ENCODE data around the gene FCN2.

DNA sequence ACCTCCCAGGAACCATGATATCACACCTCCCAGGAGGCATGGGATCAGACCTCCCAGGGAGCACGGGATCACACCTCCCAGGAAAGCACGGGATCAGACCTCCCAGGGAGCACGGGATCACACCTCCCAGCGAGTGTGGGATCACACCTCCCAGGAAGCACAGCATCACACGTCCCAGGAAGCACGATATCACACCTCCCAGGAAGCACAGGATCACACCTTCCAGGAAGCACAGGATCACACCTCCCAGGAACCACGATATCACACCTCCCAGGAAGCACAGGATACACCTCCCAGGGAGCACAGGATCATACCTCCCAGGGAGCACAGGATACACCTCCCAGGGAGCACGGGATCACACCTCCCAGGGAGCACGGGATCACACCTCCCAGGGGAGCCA is 30.0 kb upstream of the FCN2 start:
- TF ChIP-seq, protein P1, sequence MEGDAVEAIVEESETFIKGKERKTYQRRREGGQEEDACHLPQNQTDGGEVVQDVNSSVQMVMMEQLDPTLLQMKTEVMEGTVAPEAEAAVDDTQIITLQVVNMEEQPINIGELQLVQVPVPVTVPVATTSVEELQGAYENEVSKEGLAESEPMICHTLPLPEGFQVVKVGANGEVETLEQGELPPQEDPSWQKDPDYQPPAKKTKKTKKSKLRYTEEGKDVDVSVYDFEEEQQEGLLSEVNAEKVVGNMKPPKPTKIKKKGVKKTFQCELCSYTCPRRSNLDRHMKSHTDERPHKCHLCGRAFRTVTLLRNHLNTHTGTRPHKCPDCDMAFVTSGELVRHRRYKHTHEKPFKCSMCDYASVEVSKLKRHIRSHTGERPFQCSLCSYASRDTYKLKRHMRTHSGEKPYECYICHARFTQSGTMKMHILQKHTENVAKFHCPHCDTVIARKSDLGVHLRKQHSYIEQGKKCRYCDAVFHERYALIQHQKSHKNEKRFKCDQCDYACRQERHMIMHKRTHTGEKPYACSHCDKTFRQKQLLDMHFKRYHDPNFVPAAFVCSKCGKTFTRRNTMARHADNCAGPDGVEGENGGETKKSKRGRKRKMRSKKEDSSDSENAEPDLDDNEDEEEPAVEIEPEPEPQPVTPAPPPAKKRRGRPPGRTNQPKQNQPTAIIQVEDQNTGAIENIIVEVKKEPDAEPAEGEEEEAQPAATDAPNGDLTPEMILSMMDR (IDR thresholded peaks at IDR 0.05; ENCODE audit: poor library complexity) = no peak
- TF ChIP-seq EZH2 (IDR thresholded peaks at IDR 0.05; ENCODE audit: borderline replicate concordance) (no peak), EZH2phosphoT487 (IDR thresholded peaks at IDR 0.05; ENCODE audit: low read depth, severe bottlenecking, unreplicated experiment) (no peak)

Data from hepatocyte (in vitro differentiated cells).